Activated CD4-positive, alpha-beta T cell treated with anti-CD3 and anti-CD28 coated beads for 36 hours (primary cell): ENCODE measurements around the gene TCF7. TPM values are rescaled to one million over a fixed set of nuclear protein-coding genes. Genes with fewer than 3 reads are reported as not detected.

Experiments used
- ATAC-seq: fragments of 200-7000 bp; cut with Tn5 transposase; one replicate; pipeline ENCODE4 v1.10.0; 2021; ENCODE audit warnings: mild to moderate bottlenecking, moderate library complexity
- CTCF ChIA-PET: fragments of 350-600 bp; sonication (Branson Sonifier 250); formaldehyde crosslinking; loops from one replicate; lab custom pipeline; 2021; ENCODE audit warnings: antibody characterized with exemption; lab: Charles Lee
- POLR2A ChIA-PET: fragments of 350-600 bp; sonication (Branson Sonifier 250); formaldehyde crosslinking; loops from one replicate; lab custom pipeline; 2021; ENCODE audit warnings: antibody characterized with exemption, inconsistent platforms; lab: Charles Lee
- DNase-seq: peaks from one replicate; pipeline ENCODE4 v3.0.0-alpha.2; 2020
- H3K27ac Mint-ChIP-seq: one replicate; pipeline ENCODE4 v1.8.0; 2021; ENCODE audit warnings: mixed read lengths
- H3K27me3 Mint-ChIP-seq: one replicate; pipeline ENCODE4 v1.8.0; 2021; ENCODE audit warnings: mixed read lengths
- H3K36me3 Mint-ChIP-seq: one replicate; pipeline ENCODE4 v1.8.0; 2021; ENCODE audit warnings: low read depth, mixed read lengths
- H3K4me1 Mint-ChIP-seq: one replicate; pipeline ENCODE4 v1.8.0; 2021; ENCODE audit warnings: mixed read lengths
- H3K4me3 Mint-ChIP-seq: one replicate; pipeline ENCODE4 v1.8.0; 2021; ENCODE audit warnings: mild to moderate bottlenecking, moderate library complexity, mixed read lengths
- H3K9me3 Mint-ChIP-seq: one replicate; pipeline ENCODE4 v1.8.0; 2021; ENCODE audit warnings: low read depth, mixed read lengths
- intact Hi-C, 2 experiments: fragments of 100-400 bp; cut with DNase I in 1 of 2; cut with micrococcal nuclease in 1 of 2; formaldehyde crosslinking; loops; one replicate each; pipeline versions ENCODE4 v1.14.2 to v1.15.1; 2022 to 2024; cut with DNase I, micrococcal nuclease
- total RNA-seq, 2 experiments: library from RNA; stranded (reverse); gene quantifications; one replicate each; pipeline ENCODE4 v1.2.3, GENCODE V29; 2021

TCF7 gene
- 100 to 1,000 TPM in 1 of 2 experiments, 10 to 100 TPM in 1; 94.8 to 117 TPM for total RNA-seq

DNA sequence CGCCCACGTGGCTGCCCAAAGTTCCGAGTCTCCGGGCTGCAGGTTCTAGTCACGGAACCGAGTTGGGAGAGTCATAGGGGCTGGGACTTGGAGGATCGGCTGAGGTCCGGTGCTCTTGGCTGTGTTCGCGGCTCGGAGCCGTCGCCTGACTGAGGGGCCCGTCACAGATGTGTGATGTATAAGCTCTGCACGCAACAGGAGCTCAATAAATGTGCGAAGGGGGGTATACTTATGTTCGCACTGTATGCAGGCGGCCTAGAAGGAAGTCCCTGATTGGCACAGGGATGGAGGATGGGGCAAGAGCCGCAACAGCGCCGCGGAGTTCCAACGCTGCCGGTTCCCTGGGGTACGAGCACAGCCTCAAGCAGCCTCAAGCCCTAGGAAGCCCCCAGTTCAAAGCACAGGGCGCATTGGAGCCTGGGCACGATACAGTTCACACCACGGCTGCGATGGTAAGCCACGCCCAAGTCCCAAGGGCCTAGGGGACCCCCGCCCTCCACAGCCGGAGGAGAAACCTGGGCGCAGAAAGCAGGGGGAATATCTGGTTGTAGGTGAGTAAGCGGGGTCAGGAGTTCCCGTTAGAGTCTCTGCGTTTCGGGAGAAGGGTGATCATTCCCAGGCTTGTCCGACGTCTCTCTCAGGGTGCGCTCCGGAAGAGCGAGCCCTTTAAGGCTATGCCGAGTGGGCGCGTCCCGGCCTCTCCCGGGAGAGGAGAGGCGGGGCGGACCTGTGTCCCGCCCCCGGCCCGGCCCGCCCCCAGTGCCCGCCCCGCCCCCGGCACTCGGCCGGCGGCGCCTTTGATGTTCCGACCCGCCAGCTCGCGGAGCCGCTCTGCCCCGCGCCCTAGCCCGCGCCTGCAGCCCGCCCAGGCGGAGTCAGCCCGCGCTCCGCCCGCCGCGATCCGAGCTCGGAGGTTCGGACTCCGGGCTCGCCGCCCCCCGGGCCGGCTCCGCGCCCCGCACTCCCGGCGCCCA, at the start of gene TCF7:
TCF7 (plus strand) TSS at position 780 of the 974 bp plus-strand sequence. CDS start 226 bp downstream, outside the sequence.
- ATAC-seq (peak; percentile 40), DNase-seq (peak; percentile 88)
- Mint-ChIP-seq H3K4me3 (peak within 1 kb of the TSS; percentile 85), H3K4me1 (peaks cover 61% of the 10 kb centered on the region), H3K27me3 (no peaks in the 10 kb centered on the region), H3K9me3 (no peaks in the 10 kb centered on the region), H3K27ac (peak within 1 kb of the TSS; percentile 97), H3K36me3 (peaks cover 34% of the 10 kb centered on the region)
- intact Hi-C loops, result loop anchor here in 1 of 2 experiments (1.0 to 5.0 kb wide), 9 partner anchors 18 to 413 kb away; partner anchors contain the start of genes C5orf15, JADE2, PPP2CA and SKP1
- POLR2A ChIA-PET, result interaction anchor here (1.0 to 4.9 kb wide), 8 partner anchors 14 to 109 kb away, joined by 3 to 59 read pairs (median 4); partner anchors contain the start of gene VDAC1
- CTCF ChIA-PET, result interaction anchor here (0.6 to 12.0 kb wide), 6 partner anchors 14 to 1150 kb away, joined by 3 to 109 read pairs (median 10); partner anchors contain the start of gene AFF4

DNA sequence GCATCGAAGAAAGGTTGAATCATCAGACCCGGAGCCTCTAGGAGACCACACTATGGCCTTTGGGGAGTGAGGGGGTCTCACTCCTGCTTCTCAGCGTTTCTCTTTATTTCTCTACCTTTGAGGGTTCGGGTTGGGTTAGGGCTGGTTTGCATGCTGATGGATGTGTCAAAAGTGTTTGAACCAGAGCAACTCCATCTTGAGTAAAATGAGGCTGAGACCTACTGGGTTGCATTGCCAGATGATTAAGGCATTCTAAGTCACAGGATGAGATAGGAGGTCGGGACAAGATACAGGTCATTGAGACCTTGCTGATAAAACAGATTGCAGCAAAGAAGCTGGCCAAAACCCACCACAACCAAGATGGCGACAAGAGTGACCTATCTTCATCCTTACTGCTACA, 44.9 kb upstream of the TCF7 start:
- no peak for ATAC-seq
- intact Hi-C loops, result loop anchor here (2.0 kb wide), 2 partner anchors 31 to 65 kb away; partner anchors contain the start of gene VDAC1 (in 1 of the 2)
- Mint-ChIP-seq H3K36me3 (no peaks in the 10 kb centered on the region), H3K27me3 (no peaks in the 10 kb centered on the region), H3K9me3 (no peaks in the 10 kb centered on the region), H3K4me3 (peak overlapping the region; percentile 73), H3K4me1 (peaks cover 60% of the 10 kb centered on the region), H3K27ac (peak overlapping the region; percentile 89)
- DNase-seq, result no peak
- CTCF ChIA-PET, result interaction anchor here (1.0 to 6.2 kb wide), 7 partner anchors 17 to 99 kb away, joined by 3 to 33 read pairs (median 7); partner anchors contain the start of gene TCF7
- POLR2A ChIA-PET, result interaction anchor here (0.6 to 1.9 kb wide), 5 partner anchors 16 to 68 kb away, joined by 3 to 15 read pairs (median 4); no protein-coding TSS in a partner anchor

DNA sequence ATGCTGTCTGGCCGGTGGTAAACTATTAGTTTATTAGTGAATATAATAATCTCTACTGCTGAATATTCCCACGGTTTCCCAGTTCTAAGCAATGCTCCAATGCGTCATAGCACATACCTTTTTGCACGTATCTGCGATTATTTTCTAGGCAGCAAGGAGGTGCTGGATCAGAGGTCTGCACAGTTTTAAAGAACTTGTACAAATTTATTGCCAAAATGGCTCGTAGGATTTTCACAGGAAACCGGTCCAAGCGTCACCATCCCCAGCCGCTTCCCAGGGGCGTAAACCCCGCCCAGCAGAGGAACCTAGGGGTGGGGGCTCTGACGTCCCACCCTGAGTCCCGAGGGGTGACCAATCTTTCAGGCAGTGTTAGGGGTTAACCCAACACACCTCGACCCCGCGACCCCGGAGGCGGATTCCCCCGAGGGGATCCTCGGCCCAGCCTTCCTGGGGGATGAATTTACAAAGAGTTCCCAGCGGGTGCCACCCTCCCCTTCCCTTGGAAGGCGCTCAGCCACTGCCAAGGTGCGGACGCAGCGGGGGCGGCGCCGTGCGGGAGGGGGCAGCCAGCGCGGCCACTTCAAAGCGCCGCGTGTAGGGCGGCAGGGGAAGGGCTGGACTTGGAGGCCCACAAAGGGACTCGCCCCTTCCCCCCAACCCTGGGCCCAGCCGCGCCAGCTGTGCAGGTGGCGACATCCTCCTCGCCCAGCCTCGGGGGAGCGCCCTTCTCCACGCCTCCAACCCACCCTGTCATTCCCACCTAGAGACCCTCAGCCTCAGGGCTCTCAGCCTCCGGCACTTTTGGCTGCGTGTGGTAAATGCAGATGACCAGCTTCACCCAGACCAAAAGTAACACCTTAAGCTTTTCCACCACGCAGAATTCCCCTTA, 43.5 kb upstream of the TCF7 start:
- Mint-ChIP-seq H3K9me3 (no peaks in the 10 kb centered on the region), H3K36me3 (no peaks in the 10 kb centered on the region), H3K27me3 (no peaks in the 10 kb centered on the region), H3K4me1 (peaks cover 68% of the 10 kb centered on the region), H3K27ac (peak overlapping the region; percentile 89), H3K4me3 (peak overlapping the region; percentile 73)
- POLR2A ChIA-PET, result interaction anchor here (1.0 to 3.0 kb wide), 3 partner anchors 19 to 42 kb away, joined by 3 to 16 read pairs (median 6); no protein-coding TSS in a partner anchor
- intact Hi-C loops, result loop anchor here (1.0 kb wide), 7 partner anchors 8 to 141 kb away; partner anchors contain the start of gene TCF7 (in 1 of the 2)
- peak; percentile 1 for ATAC-seq
- DNase-seq, result peak; percentile 77
- CTCF ChIA-PET, result interaction anchor here (0.7 to 4.1 kb wide), 9 partner anchors 10 to 298 kb away, joined by 3 to 52 read pairs (median 9); partner anchors contain the start of gene TCF7

DNA sequence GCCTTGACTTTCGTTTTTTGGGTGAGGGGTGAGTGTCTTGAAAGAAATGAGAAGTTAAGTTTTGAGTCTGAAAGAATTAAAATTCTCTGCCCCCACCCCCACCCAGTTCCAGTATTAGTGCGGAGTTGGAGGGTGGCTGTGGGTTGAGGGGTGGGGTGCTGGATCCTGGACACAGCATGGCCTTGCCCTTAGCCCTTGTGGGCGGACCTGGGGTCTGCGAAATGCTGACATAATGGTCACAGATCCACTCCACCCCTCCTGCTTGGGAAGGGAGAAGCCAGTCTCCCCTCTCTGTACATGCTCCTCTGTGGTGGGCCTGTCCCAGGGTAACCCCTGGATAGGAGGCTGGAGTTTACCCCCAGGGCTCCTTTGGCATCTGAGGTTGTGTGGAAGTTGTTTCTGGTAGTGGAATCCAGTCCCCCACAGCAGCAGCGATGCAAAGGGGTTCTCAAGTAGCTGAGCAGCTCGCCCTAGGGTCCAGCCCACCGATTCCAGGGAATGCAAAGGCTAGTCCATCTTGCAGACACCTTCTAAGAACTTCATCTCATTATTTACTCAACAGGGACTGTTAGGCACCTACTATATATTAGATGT, 42.8 kb upstream of the TCF7 start:
- ATAC-seq (peak; percentile 57), DNase-seq (no peak)
- H3K9me3 Mint-ChIP-seq, result no peaks in the 10 kb centered on the region
- H3K4me1 Mint-ChIP-seq, result peaks cover 74% of the 10 kb centered on the region
- H3K27me3 Mint-ChIP-seq, result no peaks in the 10 kb centered on the region
- peak overlapping the region; percentile 89 for H3K27ac Mint-ChIP-seq
- POLR2A ChIA-PET, result interaction anchor here (0.7 to 3.0 kb wide), 4 partner anchors 18 to 41 kb away, joined by 3 to 16 read pairs (median 4); no protein-coding TSS in a partner anchor
- no peaks in the 10 kb centered on the region for H3K36me3 Mint-ChIP-seq
- CTCF ChIA-PET, result interaction anchor here (0.7 to 4.1 kb wide), 10 partner anchors 11 to 298 kb away, joined by 3 to 52 read pairs (median 9); no protein-coding TSS in a partner anchor
- peak overlapping the region; percentile 73 for H3K4me3 Mint-ChIP-seq
- intact Hi-C loops, result loop anchor here (1.0 kb wide), 7 partner anchors 8 to 141 kb away; partner anchors contain the start of gene TCF7 (in 1 of the 2)

DNA sequence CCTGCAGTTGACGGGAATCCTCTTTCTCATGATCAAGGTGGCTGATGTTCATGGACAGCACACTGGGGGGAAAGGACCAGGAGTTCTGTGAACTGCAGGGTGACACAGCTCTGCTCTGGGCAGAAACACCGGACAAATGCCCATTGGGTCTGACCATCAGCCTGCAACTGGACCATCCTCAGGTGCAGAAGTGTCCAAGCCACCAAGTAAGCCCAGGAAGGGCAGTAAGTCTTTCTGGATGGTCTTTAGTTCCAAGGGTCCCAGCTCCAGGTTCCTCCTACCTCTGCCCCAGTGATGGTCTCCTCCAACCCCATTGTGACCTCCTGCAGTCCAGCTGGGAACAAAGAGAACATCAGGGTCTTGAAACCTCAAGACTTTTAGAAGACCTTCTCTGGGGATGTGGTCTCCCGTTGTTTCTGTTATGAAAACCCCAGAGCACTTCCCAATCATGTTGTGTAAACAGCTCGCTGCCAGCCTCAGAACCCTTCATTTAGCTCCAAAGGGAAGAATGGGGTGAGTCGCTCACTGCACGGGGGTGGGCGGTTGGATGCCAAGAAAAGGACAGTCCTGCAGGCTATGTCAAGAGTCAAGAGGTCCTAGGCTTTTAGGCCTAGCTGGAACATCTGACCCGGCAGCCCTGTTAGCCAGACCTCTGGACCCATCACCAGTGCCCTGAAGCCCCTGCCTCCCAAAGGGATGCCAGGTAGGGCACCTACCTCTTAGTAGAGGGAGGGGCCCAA, 41.8 kb upstream of the TCF7 start:
- H3K27me3 Mint-ChIP-seq, result no peaks in the 10 kb centered on the region
- H3K36me3 Mint-ChIP-seq, result no peaks in the 10 kb centered on the region
- intact Hi-C loops, result no loop called here
- H3K4me3 Mint-ChIP-seq, result no peak overlapping the region
- CTCF ChIA-PET, result interaction anchor here (0.9 to 4.1 kb wide), 10 partner anchors 12 to 89 kb away, joined by 3 to 52 read pairs (median 8); no protein-coding TSS in a partner anchor
- DNase-seq (no peak), ATAC-seq (no peak)
- H3K27ac Mint-ChIP-seq, result peak overlapping the region; percentile 89
- peaks cover 78% of the 10 kb centered on the region for H3K4me1 Mint-ChIP-seq
- no peaks in the 10 kb centered on the region for H3K9me3 Mint-ChIP-seq
- POLR2A ChIA-PET, result interaction anchor here (0.6 to 3.0 kb wide), 4 partner anchors 28 to 40 kb away, joined by 3 to 16 read pairs (median 4); no protein-coding TSS in a partner anchor

DNA sequence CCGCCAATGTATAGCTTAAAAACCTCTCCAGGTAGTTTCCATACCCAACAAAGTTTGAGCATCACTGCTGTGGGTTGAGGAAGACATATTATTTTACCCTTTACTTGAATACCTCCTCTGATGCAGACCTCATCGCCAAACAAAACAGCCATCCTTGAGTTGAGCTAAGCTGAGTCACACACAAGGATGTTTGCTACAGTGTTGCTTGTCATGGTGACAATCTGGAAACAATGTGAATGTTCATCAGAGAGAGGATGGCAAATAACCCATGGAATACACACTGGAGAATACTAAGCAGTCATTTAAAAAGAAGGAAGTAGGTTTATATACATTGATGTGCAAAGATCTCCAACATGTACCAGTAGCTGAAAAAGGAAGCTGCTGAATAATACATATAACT, 41.1 kb upstream of the TCF7 start:
- Mint-ChIP-seq H3K27ac (peak overlapping the region; percentile 40), H3K4me1 (peaks cover 78% of the 10 kb centered on the region), H3K4me3 (no peak overlapping the region), H3K36me3 (no peaks in the 10 kb centered on the region), H3K9me3 (no peaks in the 10 kb centered on the region), H3K27me3 (no peaks in the 10 kb centered on the region)
- intact Hi-C loops, result no loop called here
- ChIA-PET POLR2A (interaction anchor here (3.0 kb wide), 1 partner anchor 39 kb away, joined by 16 read pairs; no protein-coding TSS in a partner anchor), CTCF (interaction anchor here (0.7 to 4.1 kb wide), 11 partner anchors 11 to 88 kb away, joined by 3 to 52 read pairs (median 7); no protein-coding TSS in a partner anchor)
- ATAC-seq, result peak; percentile 11
- DNase-seq, result no peak

DNA sequence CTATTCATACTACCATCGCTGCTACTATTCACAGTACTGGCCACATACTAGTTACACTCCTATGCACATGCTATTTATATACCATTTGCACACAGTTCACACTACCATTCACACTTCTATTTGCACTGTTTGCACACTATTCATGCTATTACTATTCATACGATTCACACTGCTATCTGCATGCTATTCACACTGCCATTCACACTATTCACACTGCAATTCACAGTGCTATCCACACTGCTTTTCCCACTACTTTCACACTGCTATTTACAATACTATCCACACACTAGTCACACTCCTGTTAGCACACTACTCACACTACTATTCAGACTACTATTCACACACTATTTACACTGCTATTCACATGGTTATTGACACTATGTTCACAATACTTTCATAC, 39.4 kb upstream of the TCF7 start:
- no peak for DNase-seq
- Mint-ChIP-seq H3K36me3 (no peaks in the 10 kb centered on the region), H3K27ac (no peak overlapping the region), H3K4me1 (peaks cover 77% of the 10 kb centered on the region), H3K27me3 (no peaks in the 10 kb centered on the region), H3K4me3 (no peak overlapping the region), H3K9me3 (no peaks in the 10 kb centered on the region)
- ChIA-PET POLR2A (no interaction called here), CTCF (interaction anchor here (0.7 to 4.1 kb wide), 3 partner anchors 9 to 91 kb away, joined by 3 to 31 read pairs (median 13); no protein-coding TSS in a partner anchor)
- intact Hi-C loops, result no loop called here
- ATAC-seq, result no peak

DNA sequence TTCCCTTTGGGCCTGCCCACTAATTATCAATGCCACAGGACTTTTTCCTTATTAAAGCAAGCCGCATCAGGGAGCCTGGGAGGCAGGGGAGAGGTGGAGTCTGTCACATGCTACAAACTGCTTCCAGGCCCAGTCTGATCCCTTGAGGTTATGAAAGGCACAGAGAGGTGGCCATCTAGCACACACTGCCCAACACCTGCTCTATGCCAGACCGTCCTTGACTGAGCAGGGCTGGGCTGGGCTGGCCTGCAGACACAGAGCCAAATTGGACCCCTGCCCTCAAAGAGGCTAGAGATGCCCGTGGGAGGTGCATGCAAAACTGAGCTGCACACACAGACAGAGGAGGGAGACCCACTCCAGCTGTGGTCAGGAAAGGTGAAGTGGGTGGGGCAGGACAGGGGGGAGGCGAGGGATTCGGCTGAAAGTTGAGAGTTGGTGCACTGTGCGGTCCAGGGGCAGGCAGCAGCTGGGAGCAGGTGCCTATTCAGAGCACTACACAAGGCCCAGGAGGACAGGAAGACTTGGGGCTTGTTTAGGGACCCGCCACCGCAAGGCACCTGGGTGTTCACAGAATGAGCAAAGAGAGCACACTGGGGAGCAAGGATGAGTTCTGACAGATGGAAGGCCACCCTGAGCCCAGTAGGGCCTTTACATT, 36.4 kb upstream of the TCF7 start:
- H3K27me3 Mint-ChIP-seq, result no peaks in the 10 kb centered on the region
- intact Hi-C loops, result no loop called here
- peak overlapping the region; percentile 95 for H3K27ac Mint-ChIP-seq
- CTCF ChIA-PET, result interaction anchor here (1.3 to 2.0 kb wide), 3 partner anchors 12 to 61 kb away, joined by 3 to 9 read pairs (median 6); no protein-coding TSS in a partner anchor
- ATAC-seq (peak; percentile 35), DNase-seq (peak; percentile 61)
- no peak overlapping the region for H3K4me3 Mint-ChIP-seq
- no peaks in the 10 kb centered on the region for H3K9me3 Mint-ChIP-seq
- H3K4me1 Mint-ChIP-seq, result peaks cover 72% of the 10 kb centered on the region
- peaks cover 2% of the 10 kb centered on the region for H3K36me3 Mint-ChIP-seq
- POLR2A ChIA-PET, result no interaction called here
